Peyer's patch (tissue), 4 donors: ENCODE measurements around the gene OPTC.

Experiments used
- CTCF ChIP-seq, 6 experiments: fragments of 450-650 bp in 4 of 6; fragments of 200-600 bp in 2 of 6; sonication (generic) in 1 of 6; IDR thresholded peaks; one replicate each; pipeline ENCODE4 v1.5.1; 2017 to 2019; ENCODE audit warnings: antibody characterized with exemption in 6 of 6, mild to moderate bottlenecking in 3 of 6, moderate library complexity in 1 of 6
- POLR2A ChIP-seq, 2 donors: fragments of 450-650 bp; IDR thresholded peaks; one replicate each; pipeline ENCODE4 v1.5.1; 2017; ENCODE audit warnings: antibody characterized with exemption in 2 of 2, mild to moderate bottlenecking in 2 of 2, moderate library complexity in 2 of 2

GRCh38 chr1:203523667-203524066 is 29.7 kb downstream of the OPTC start:
- TF ChIP-seq CTCF (IDR thresholded peaks at IDR 0.05) (no peak), POLR2A (IDR thresholded peaks at IDR 0.05) (no peak)
